ENCODE data around the gene ZC3HAV1L.
"Not testable (repeated sequence)": the region's sequence is repeated elsewhere in the genome, so short reads cannot be mapped to it uniquely, and the experiment has no call there.

Gene ZC3HAV1L

GRCh38 chr7:139035586-139036353 is at the start of gene ZC3HAV1L:
Gene ZC3HAV1L, minus strand, starts transcription at chr7:139036042. Its CDS starts 25 bp downstream, at chr7:139036017.
- peak; percentile 56 for DNase-seq

GRCh38 chr7:139084709-139085108 is 48.9 kb upstream of the ZC3HAV1L start:
- DNase-seq: no peak

- no peak for DNase-seq
Observed at GRCh38 chr7:139081584-139081983, 45.7 kb upstream of the ZC3HAV1L start.

GRCh38 chr7:139080905-139081304 is 45.1 kb upstream of the ZC3HAV1L start:
- DNase-seq: no peak

GRCh38 chr7:139079861-139080260 is 44.0 kb upstream of the ZC3HAV1L start:
- DNase-seq: no peak

GRCh38 chr7:139078911-139079310 is 43.1 kb upstream of the ZC3HAV1L start:
- DNase-seq: no peak

- DNase-seq: no peak
Observed at GRCh38 chr7:139078399-139078798, 42.6 kb upstream of the ZC3HAV1L start.

- not testable (repeated sequence) for DNase-seq
Observed at GRCh38 chr7:139077706-139078105, 41.9 kb upstream of the ZC3HAV1L start.

- DNase-seq: no peak
Observed at GRCh38 chr7:139075871-139076686, 40.2 kb upstream of the ZC3HAV1L start.

- peak; percentile 11 for DNase-seq
Observed at GRCh38 chr7:139075031-139075652, 39.3 kb upstream of the ZC3HAV1L start.

GRCh38 chr7:139072796-139073195 is 37.0 kb upstream of the ZC3HAV1L start:
- no peak for DNase-seq

GRCh38 chr7:139071680-139072079 is 35.8 kb upstream of the ZC3HAV1L start:
- DNase-seq: no peak

GRCh38 chr7:139068544-139069399 is 32.9 kb upstream of the ZC3HAV1L start:
- no peak for DNase-seq

GRCh38 chr7:139066315-139066714 is 30.5 kb upstream of the ZC3HAV1L start:
- DNase-seq: no peak

- DNase-seq: no peak
Observed at GRCh38 chr7:139065323-139065722, 29.5 kb upstream of the ZC3HAV1L start.

GRCh38 chr7:139061416-139061815 is 25.6 kb upstream of the ZC3HAV1L start:
- DNase-seq: no peak

- DNase-seq: no peak
Observed at GRCh38 chr7:139060695-139061237, 24.9 kb upstream of the ZC3HAV1L start.

GRCh38 chr7:139059905-139060304 is 24.1 kb upstream of the ZC3HAV1L start:
- no peak for DNase-seq

GRCh38 chr7:139058943-139059342 is 23.1 kb upstream of the ZC3HAV1L start:
- no peak for DNase-seq

GRCh38 chr7:139055674-139056073 is 19.8 kb upstream of the ZC3HAV1L start:
- DNase-seq: no peak

GRCh38 chr7:139054656-139055055 is 18.8 kb upstream of the ZC3HAV1L start:
- DNase-seq: not testable (repeated sequence)

GRCh38 chr7:139054101-139054500 is 18.3 kb upstream of the ZC3HAV1L start:
- DNase-seq: no peak

Measured in DMS79 (cell line).